SU-DHL-6 (cell line): ENCODE measurements around the gene ZRANB3.

Experiments used
- H2AFZ ChIP-seq: fragments of 200-600 bp; sonication (generic); 2 replicates; pipeline ENCODE4 v1.6.1; 2014; ENCODE audit warnings: low read depth, mild to moderate bottlenecking, moderate library complexity, mixed read lengths, antibody characterized with exemption, low read length; ENCODE audit not compliant: severe bottlenecking
- H3F3A ChIP-seq: fragments of 200-600 bp; shearing (Covaris generic); 2 replicates; pipeline ENCODE4 v1.6.0; 2016; ENCODE audit warnings: antibody characterized with exemption, mild to moderate bottlenecking; ENCODE audit not compliant: insufficient read depth
- H3K27ac ChIP-seq: fragments of 200-600 bp; sonication (generic); 2 replicates; pipeline ENCODE4 v1.5.1; 2016; ENCODE audit warnings: low read depth, mild to moderate bottlenecking, low read length, moderate library complexity, mixed read lengths
- H3K27me3 ChIP-seq: fragments of 200-600 bp; sonication (generic), shearing (Covaris generic); 2 replicates; pipeline ENCODE4 v1.6.0; 2014; ENCODE audit warnings: mild to moderate bottlenecking, low read length
- H3K36me3 ChIP-seq: fragments of 200-600 bp; sonication (generic); 2 replicates; pipeline ENCODE4 v1.6.1; 2014; ENCODE audit warnings: mild to moderate bottlenecking, low read length, mixed read lengths
- H3K4me2 ChIP-seq: fragments of 300-600, 200-600 bp; shearing (Covaris generic), sonication (generic); 2 replicates; pipeline ENCODE4 v1.6.0; 2014; ENCODE audit warnings: low read length, low read depth, mild to moderate bottlenecking; ENCODE audit not compliant: poor library complexity, severe bottlenecking
- H3K4me3 ChIP-seq: fragments of 200-600 bp; sonication (generic); 2 replicates; pipeline ENCODE4 v1.5.1; 2014; ENCODE audit warnings: antibody characterized with exemption, low read length, mild to moderate bottlenecking, mixed read lengths; ENCODE audit not compliant: insufficient read depth, poor library complexity, severe bottlenecking
- H3K79me2 ChIP-seq: fragments of 200-600 bp; sonication (generic); 2 replicates; pipeline ENCODE4 v1.6.1; 2014; ENCODE audit warnings: mild to moderate bottlenecking, low read length, moderate library complexity; ENCODE audit not compliant: insufficient read depth
- H3K9ac ChIP-seq: fragments of 200-600 bp; sonication (generic); 2 replicates; pipeline ENCODE4 v1.7.0; 2014; ENCODE audit warnings: mild to moderate bottlenecking, low read length
- H3K9me2 ChIP-seq: fragments of 200-600 bp; sonication (generic); replicated peaks from 2 replicates; pipeline ENCODE4 v1.6.1; 2014; ENCODE audit warnings: low read length; ENCODE audit not compliant: insufficient read depth
- H3K9me3 ChIP-seq: fragments of 200-600 bp; sonication (generic); 2 replicates; pipeline ENCODE4 v1.6.1; 2014; ENCODE audit warnings: low read length, mixed read lengths; ENCODE audit not compliant: insufficient read depth
- H4K20me1 ChIP-seq: fragments of 200-600 bp; sonication (generic); 2 replicates; pipeline ENCODE4 v1.6.1; 2014; ENCODE audit warnings: low read depth, mild to moderate bottlenecking, antibody characterized with exemption, low read length, moderate library complexity, mixed read lengths
- CTCF ChIP-seq: fragments of 200-600 bp; sonication (generic); IDR thresholded peaks from one replicate; pipeline ENCODE4 v1.5.1; 2017; ENCODE audit warnings: antibody characterized with exemption, mild to moderate bottlenecking, low read length, moderate library complexity; ENCODE audit not compliant: insufficient read depth, poor library complexity, severe bottlenecking
- EZH2phosphoT487 ChIP-seq: fragments of 200-600 bp; sonication (generic), shearing (Covaris generic); conservative IDR thresholded peaks from 2 replicates; pipeline ENCODE4 v1.6.1; 2018; ENCODE audit warnings: mild to moderate bottlenecking, antibody characterized with exemption, low read length, moderate library complexity, mixed read lengths

ZRANB3 gene

GRCh38 chr2:135555311-135555710, 24.3 kb upstream of the ZRANB3 start:
- Histone ChIP-seq H3K4me2 (no peak overlapping the region), H4K20me1 (peaks cover 11% of the 10 kb centered on the region; the same call in 1 of the 2 replicates), H2AFZ (no peak overlapping the region), H3K9me3 (no peaks in the 10 kb centered on the region), H3K9ac (no peak overlapping the region), H3F3A (no peaks in the 10 kb centered on the region), H3K4me3 (no peak overlapping the region), H3K79me2 (peaks cover 100% of the 10 kb centered on the region), H3K27me3 (no peaks in the 10 kb centered on the region), H3K36me3 (no peaks in the 10 kb centered on the region), H3K27ac (no peak overlapping the region), H3K9me2 (no peaks in the 10 kb centered on the region)
- TF ChIP-seq CTCF (no peak), EZH2phosphoT487 (no peak)

GRCh38 chr2:135552887-135553286, 21.9 kb upstream of the ZRANB3 start:
- Histone ChIP-seq H3K79me2 (peaks cover 100% of the 10 kb centered on the region), H3K36me3 (no peaks in the 10 kb centered on the region), H3K9me2 (no peaks in the 10 kb centered on the region), H3K9ac (no peak overlapping the region), H3F3A (no peaks in the 10 kb centered on the region), H4K20me1 (peaks cover 20% of the 10 kb centered on the region), H3K27me3 (no peaks in the 10 kb centered on the region), H3K4me2 (no peak overlapping the region), H3K4me3 (no peak overlapping the region), H3K9me3 (no peaks in the 10 kb centered on the region), H3K27ac (no peak overlapping the region), H2AFZ (no peak overlapping the region)
- TF ChIP-seq EZH2phosphoT487 (no peak), CTCF (no peak)

- no peaks in the 10 kb centered on the region for H3F3A ChIP-seq
- no peak overlapping the region for H3K4me3 ChIP-seq
- H3K27ac ChIP-seq: no peak overlapping the region
- H3K36me3 ChIP-seq: no peaks in the 10 kb centered on the region
- no peaks in the 10 kb centered on the region for H3K9me3 ChIP-seq
- no peaks in the 10 kb centered on the region for H3K27me3 ChIP-seq
- H4K20me1 ChIP-seq: peaks cover 16% of the 10 kb centered on the region
- H2AFZ ChIP-seq: no peak overlapping the region
- TF ChIP-seq EZH2phosphoT487: no peak
- no peak for TF ChIP-seq CTCF
- no peak overlapping the region for H3K9ac ChIP-seq
- peaks cover 100% of the 10 kb centered on the region for H3K79me2 ChIP-seq
- no peak overlapping the region for H3K4me2 ChIP-seq
- H3K9me2 ChIP-seq: no peaks in the 10 kb centered on the region
Observed at GRCh38 chr2:135551356-135551755, 20.3 kb upstream of the ZRANB3 start.

- no peak overlapping the region for H3K27ac ChIP-seq
- no peak overlapping the region for H3K9ac ChIP-seq
- no peaks in the 10 kb centered on the region for H3K36me3 ChIP-seq
- no peaks in the 10 kb centered on the region for H3K9me2 ChIP-seq
- H2AFZ ChIP-seq: no peak overlapping the region
- peaks cover 9% of the 10 kb centered on the region for H4K20me1 ChIP-seq
- H3F3A ChIP-seq: peaks cover 6% of the 10 kb centered on the region; the same call in 1 of the 2 replicates
- TF ChIP-seq EZH2phosphoT487: no peak
- no peak for TF ChIP-seq CTCF
- H3K27me3 ChIP-seq: no peaks in the 10 kb centered on the region
- H3K79me2 ChIP-seq: peaks cover 99% of the 10 kb centered on the region
- H3K4me3 ChIP-seq: no peak overlapping the region
- no peak overlapping the region for H3K4me2 ChIP-seq
- H3K9me3 ChIP-seq: no peaks in the 10 kb centered on the region
Observed at GRCh38 chr2:135547311-135547710, 16.3 kb upstream of the ZRANB3 start.
